SKM-1 (cell line): ENCODE results near the gene DNAL1.

Source experiments
- DNase-seq: peaks from one replicate; lab custom pipeline; 2025; ENCODE audit not compliant: unreplicated experiment; lab: John Stamatoyannopoulos, UW

DNAL1 gene

DNA sequence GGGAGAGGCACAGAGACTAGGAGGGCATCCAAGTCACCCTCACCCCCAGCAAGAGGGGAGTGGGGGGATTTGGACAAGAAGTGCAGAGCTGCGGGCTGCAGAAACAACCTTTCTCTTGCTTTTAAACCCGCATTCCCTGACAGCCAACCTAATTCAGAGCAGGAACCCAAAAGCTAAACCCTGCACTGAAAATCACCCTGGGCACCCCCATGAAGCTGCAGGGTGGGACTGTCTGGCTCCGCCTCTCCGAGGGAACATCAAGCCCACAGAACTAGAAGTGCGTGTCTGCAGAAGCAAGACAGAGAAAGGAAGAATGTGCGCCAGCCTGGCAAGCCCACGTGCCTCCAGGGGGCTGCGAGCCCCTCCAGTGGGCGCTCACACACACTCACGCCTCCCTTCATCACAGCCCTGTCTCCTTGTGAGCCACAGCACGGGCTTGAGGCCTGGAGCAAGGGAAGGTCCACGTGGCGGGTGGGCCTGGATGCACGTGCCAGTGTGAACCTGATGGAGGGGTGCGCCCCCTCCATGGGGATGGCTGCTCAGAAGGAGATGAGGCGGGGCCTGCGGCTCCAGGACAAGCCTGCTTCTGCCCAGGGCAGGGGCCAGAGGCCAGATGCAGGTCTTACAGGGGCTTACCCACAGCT is 97.2 kb downstream of the DNAL1 start:
- DNase-seq: no peak

DNA sequence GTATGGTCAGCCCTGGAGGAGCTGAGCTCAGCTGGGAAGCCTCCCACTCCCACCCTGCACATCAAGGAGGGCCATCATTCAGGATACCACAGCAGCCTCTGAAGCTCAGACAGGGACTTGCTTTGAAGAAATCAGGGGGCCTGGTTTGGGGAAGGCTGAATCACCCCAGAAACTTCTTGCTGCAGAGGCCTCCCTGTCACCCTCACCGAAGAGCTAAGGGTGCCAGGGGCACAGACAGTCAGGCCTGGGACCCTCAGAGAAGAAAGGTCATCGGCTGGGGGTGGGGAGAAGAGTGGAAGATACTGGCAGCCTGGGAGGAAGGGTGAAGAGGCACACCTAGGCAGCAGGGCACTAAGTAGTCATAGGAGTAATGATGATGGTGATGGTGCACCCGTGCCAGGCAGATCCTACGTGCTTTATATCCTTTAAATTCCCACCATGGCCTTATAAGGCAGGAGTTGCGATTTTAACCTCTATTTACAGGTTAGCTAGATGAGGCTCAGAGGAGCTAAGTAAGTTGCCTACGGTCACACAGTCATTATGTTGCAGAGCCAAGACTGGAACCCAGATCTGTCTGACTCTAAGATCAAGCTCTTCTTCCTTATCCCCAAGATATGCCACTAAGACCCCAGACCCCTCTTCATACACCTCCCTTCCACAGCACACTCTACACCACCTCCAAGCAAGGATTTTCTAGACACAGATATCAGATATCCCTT is 97.9 kb downstream of the DNAL1 start:
- DNase-seq: no peak

- DNase-seq: peak; percentile 25
These were observed 98.7 kb downstream of the DNAL1 start for GRCh38 chr14:73743431-73743931.

DNA sequence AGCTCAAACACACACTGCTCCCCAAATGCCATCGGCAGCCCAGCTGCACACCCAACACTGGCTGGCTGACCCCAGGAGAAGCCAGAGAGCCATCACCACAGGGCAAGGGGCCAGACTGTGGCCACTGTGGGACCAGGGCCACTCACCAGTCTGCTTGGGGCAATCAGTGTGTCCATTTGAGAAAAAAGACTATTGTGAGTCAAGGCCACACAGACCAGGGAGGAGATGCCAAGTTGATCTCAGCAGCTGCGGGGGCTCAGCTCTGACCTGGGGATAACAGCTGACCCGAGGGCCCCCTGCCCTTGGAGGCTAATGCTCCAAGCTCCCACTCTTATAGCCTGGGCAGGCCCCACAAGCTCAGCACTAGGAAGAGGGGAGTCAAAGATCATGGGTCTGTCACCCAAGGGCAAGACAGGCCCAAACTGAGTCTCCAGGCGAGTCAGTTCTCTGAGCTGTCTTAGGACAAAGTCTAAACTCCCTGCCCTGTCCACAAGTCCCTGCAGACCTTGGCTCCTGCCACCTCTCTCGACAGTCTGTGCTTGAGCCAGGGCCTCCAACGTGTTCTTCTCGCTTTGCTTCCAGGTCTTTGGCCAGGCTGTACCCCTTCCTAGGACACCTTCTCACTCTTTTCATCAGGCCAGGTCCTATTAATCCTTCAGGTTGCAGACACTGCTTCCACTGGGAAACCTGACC is 99.5 kb downstream of the DNAL1 start:
- no peak for DNase-seq

- DNase-seq: no peak
These were observed 100.2 kb downstream of the DNAL1 start for GRCh38 chr14:73744874-73745529.

- DNase-seq: no peak
These were observed 101.1 kb downstream of the DNAL1 start for GRCh38 chr14:73745571-73746519.

DNA sequence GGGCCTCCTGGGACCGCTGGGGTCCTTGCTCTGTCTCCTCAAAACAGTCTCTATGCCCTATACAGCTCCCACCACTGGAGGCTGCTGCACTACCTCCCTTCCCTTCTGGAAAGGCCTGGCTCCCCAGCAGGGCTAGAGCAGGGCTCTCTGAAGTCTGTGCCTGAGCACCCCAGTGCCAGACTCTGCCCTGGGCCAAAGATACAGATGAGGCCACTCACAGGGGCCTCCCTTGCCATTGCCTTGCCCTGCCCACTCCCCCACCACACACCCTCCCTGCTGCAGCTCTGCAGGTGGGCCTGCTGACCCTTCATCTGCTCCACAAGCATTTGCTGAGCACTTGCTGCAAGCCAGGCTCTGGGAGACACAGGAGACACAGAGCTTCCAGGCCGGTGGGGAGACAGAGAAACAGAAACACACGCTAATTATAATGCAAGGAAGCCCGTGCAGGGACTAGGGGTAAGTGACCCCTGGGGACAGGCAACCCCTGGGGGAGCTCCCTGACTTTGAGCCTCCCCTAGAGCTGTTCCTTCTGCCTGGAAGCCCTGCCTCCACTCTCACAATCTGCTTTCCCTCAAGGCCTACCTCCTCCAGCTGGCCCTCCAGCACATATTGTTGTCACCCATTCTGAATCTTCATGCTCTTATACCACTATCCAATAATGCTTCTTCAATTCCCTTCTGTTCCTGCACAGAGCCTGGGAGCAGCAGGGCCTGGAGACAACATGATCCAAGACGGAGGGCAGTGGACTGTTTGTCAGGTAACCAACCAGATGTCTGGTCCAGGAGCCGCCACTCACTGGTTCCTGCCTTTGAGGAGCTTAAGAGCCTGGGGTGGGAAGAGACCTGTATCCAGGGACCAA is 102.0 kb downstream of the DNAL1 start:
- DNase-seq: no peak

- DNase-seq: no peak
These were observed 102.8 kb downstream of the DNAL1 start for GRCh38 chr14:73747379-73748211.

DNA sequence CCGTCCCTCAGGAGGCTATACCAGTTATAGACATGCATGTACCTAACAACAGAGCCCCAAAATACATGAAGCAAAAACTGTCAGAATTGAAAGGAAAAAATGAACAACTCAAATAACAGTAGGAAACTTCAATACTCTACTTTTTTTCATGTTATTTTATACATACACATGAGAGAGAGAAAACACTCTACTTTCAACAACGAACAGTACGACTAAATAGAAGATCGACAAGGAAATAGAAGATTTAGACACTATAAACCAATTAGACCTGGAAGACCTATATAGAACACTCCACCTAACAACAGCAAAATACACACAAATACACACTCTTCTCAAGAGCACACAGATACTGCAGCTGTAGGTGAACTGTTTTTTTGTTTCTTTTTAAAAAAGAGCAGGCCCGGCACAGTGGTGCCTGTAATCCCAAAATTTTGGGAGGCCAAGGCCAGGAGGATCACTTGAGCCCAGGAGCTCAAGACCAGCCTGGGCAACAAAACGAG is 104.1 kb downstream of the DNAL1 start:
- no peak for DNase-seq

DNA sequence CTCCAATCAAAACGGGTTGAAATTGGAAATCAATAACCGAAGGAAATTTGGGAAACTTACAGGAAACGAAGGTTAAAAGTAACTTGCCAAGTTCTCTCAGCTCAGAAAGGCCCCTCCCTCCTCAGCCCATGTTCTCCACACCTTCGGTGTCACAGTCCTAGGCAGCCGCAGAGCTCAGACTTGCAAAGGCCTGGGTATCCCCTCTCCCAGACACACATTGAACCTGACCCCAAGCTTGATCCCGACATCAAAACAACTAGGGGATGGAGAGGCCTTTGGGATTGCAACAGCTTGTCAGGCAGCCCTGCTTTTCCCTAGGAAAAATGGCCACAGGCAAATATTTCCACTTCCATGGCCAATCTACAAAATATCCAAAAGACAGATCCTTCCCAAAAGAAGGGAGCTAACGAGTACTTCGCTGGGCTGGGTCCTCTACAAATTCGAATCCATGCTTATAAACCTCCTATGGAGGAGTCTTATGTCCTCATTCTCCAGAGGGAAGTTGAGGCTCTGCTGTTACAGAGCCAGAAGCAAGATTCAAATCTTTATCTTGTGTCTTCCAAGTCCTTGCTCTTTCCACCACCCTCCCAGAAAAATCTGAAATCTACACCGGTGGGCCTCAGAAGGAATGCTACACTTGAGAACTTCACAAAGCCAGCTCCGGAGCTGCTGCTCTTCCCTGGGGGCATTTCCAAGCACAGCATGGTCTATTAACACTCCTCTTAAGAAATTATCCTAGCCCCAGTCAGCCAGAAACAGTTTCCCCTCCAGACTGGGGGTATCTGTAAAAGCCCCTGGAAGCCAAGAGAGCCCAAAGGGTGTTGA is 105.1 kb downstream of the DNAL1 start:
- DNase-seq: no peak

DNA sequence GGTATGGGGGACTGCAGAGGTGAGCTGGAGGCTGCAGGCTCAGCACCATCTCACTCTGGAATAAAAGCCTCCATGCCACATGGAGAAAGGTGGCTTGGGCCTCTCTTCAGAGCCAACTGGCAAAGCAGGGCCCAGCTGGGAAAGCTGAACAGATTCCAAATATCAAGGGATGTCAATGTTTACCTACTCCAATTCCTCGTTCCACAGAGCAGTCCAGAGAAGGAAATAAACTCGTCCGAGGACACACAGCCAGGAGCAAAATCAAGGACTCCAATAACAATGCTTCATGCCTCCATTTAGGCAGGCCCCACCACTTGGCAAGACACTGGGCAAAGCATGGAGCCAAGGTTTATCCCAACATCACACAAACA is 105.7 kb downstream of the DNAL1 start:
- no peak for DNase-seq

- no peak for DNase-seq
These were observed 106.4 kb downstream of the DNAL1 start for GRCh38 chr14:73751157-73751691.

- no peak for DNase-seq
These were observed 107.7 kb downstream of the DNAL1 start for GRCh38 chr14:73752297-73752992.
